ENCODE results near the gene ZNF274.
"Not testable (repeated sequence)": the region's sequence is repeated elsewhere in the genome, so short reads cannot be mapped to it uniquely, and the experiment has no call there.

ZNF274 gene

GRCh38 chr19:58182989-58183816 is at the start of gene ZNF274:
Gene ZNF274, plus strand, starts transcription at chr19:58183061. Its CDS starts 905 bp downstream, at chr19:58183966.
- peaks cover 27% of the 10 kb centered on the region for H3K4me1 Mint-ChIP-seq (ENCODE audit: low read depth)
- H3K36me3 Mint-ChIP-seq (ENCODE audit: low read depth): peaks cover 64% of the 10 kb centered on the region
- no peaks in the 10 kb centered on the region for H3K27me3 Mint-ChIP-seq
- H3K4me3 Mint-ChIP-seq: peak within 1 kb of the TSS; percentile 93
- peaks cover 31% of the 10 kb centered on the region for H3K9me3 Mint-ChIP-seq
- H3K27ac Mint-ChIP-seq: peak within 1 kb of the TSS; percentile 98

GRCh38 chr19:58134244-58134643 is 48.6 kb upstream of the ZNF274 start:
- Mint-ChIP-seq H3K27me3 (no peaks in the 10 kb centered on the region), H3K27ac (no peak overlapping the region), H3K9me3 (peaks cover 49% of the 10 kb centered on the region), H3K4me3 (no peak overlapping the region), H3K36me3 (ENCODE audit: low read depth) (peaks cover 92% of the 10 kb centered on the region), H3K4me1 (ENCODE audit: low read depth) (no peaks in the 10 kb centered on the region)

GRCh38 chr19:58145849-58146248 is 37.0 kb upstream of the ZNF274 start:
- Mint-ChIP-seq H3K4me1 (ENCODE audit: low read depth) (peaks cover 14% of the 10 kb centered on the region), H3K9me3 (peaks cover 17% of the 10 kb centered on the region), H3K36me3 (ENCODE audit: low read depth) (peaks cover 50% of the 10 kb centered on the region), H3K4me3 (no peak overlapping the region), H3K27ac (no peak overlapping the region), H3K27me3 (no peaks in the 10 kb centered on the region)

- Mint-ChIP-seq H3K9me3 (peaks cover 19% of the 10 kb centered on the region), H3K4me1 (ENCODE audit: low read depth) (peaks cover 18% of the 10 kb centered on the region), H3K36me3 (ENCODE audit: low read depth) (peaks cover 39% of the 10 kb centered on the region)
- not testable (repeated sequence) for H3K4me3 Mint-ChIP-seq, H3K27ac Mint-ChIP-seq, H3K27me3 Mint-ChIP-seq
These were observed 35.4 kb upstream of the ZNF274 start for GRCh38 chr19:58147475-58147874.

- H3K9me3 Mint-ChIP-seq: peaks cover 13% of the 10 kb centered on the region
- peak within 1 kb of the TSS; percentile 86 for H3K27ac Mint-ChIP-seq
- peaks cover 31% of the 10 kb centered on the region for H3K4me1 Mint-ChIP-seq (ENCODE audit: low read depth)
- H3K4me3 Mint-ChIP-seq: peak within 1 kb of the TSS; percentile 89
- no peaks in the 10 kb centered on the region for H3K27me3 Mint-ChIP-seq
- peaks cover 25% of the 10 kb centered on the region for H3K36me3 Mint-ChIP-seq (ENCODE audit: low read depth)
These were observed 32.4 kb upstream of the ZNF274 start, which contains the start of gene ZNF329 for GRCh38 chr19:58150328-58150921. Gene ZNF329, minus strand, starts transcription at chr19:58150789. Its CDS starts 21,286 bp downstream, at chr19:58129503.

- H3K36me3 Mint-ChIP-seq (ENCODE audit: low read depth): peaks cover 16% of the 10 kb centered on the region
- H3K4me3 Mint-ChIP-seq: peak overlapping the region; percentile 88
- no peak overlapping the region for H3K27ac Mint-ChIP-seq
- peaks cover 28% of the 10 kb centered on the region for H3K4me1 Mint-ChIP-seq (ENCODE audit: low read depth)
- peaks cover 13% of the 10 kb centered on the region for H3K9me3 Mint-ChIP-seq
- H3K27me3 Mint-ChIP-seq: no peaks in the 10 kb centered on the region
These were observed 29.5 kb upstream of the ZNF274 start for GRCh38 chr19:58153386-58153785.

- H3K36me3 Mint-ChIP-seq (ENCODE audit: low read depth): peaks cover 8% of the 10 kb centered on the region
- peak overlapping the region; percentile 88 for H3K4me3 Mint-ChIP-seq
- H3K4me1 Mint-ChIP-seq (ENCODE audit: low read depth): peaks cover 27% of the 10 kb centered on the region
- peak overlapping the region; percentile 79 for H3K27ac Mint-ChIP-seq
- H3K9me3 Mint-ChIP-seq: peaks cover 12% of the 10 kb centered on the region
- H3K27me3 Mint-ChIP-seq: no peaks in the 10 kb centered on the region
These were observed 28.6 kb upstream of the ZNF274 start for GRCh38 chr19:58154287-58154678.

GRCh38 chr19:58154679-58155648 is 27.9 kb upstream of the ZNF274 start:
- peaks cover 20% of the 10 kb centered on the region for H3K4me1 Mint-ChIP-seq (ENCODE audit: low read depth)
- peaks cover 8% of the 10 kb centered on the region for H3K9me3 Mint-ChIP-seq
- peak overlapping the region; percentile 79 for H3K27ac Mint-ChIP-seq
- H3K36me3 Mint-ChIP-seq (ENCODE audit: low read depth): peaks cover 1% of the 10 kb centered on the region
- peak overlapping the region; percentile 88 for H3K4me3 Mint-ChIP-seq
- H3K27me3 Mint-ChIP-seq: no peaks in the 10 kb centered on the region

GRCh38 chr19:58157045-58157728 is 25.7 kb upstream of the ZNF274 start:
- Mint-ChIP-seq H3K27ac (no peak overlapping the region), H3K4me3 (no peak overlapping the region), H3K36me3 (ENCODE audit: low read depth) (peaks cover 5% of the 10 kb centered on the region), H3K27me3 (no peaks in the 10 kb centered on the region), H3K4me1 (ENCODE audit: low read depth) (peaks cover 13% of the 10 kb centered on the region), H3K9me3 (peaks cover 10% of the 10 kb centered on the region)

- no peaks in the 10 kb centered on the region for H3K27me3 Mint-ChIP-seq
- no peaks in the 10 kb centered on the region for H3K4me1 Mint-ChIP-seq (ENCODE audit: low read depth)
- H3K36me3 Mint-ChIP-seq (ENCODE audit: low read depth): peaks cover 47% of the 10 kb centered on the region
- peaks cover 55% of the 10 kb centered on the region for H3K9me3 Mint-ChIP-seq
- H3K27ac Mint-ChIP-seq: no peak overlapping the region
- no peak overlapping the region for H3K4me3 Mint-ChIP-seq
These were observed 16.6 kb upstream of the ZNF274 start for GRCh38 chr19:58166268-58166667.

- Mint-ChIP-seq H3K9me3 (peaks cover 53% of the 10 kb centered on the region), H3K27ac (no peak overlapping the region), H3K4me3 (no peak overlapping the region), H3K36me3 (ENCODE audit: low read depth) (peaks cover 45% of the 10 kb centered on the region), H3K4me1 (ENCODE audit: low read depth) (no peaks in the 10 kb centered on the region), H3K27me3 (no peaks in the 10 kb centered on the region)
These were observed 16.1 kb upstream of the ZNF274 start for GRCh38 chr19:58166708-58167280.

- no peaks in the 10 kb centered on the region for H3K4me1 Mint-ChIP-seq (ENCODE audit: low read depth)
- H3K36me3 Mint-ChIP-seq (ENCODE audit: low read depth): peaks cover 45% of the 10 kb centered on the region
- H3K4me3 Mint-ChIP-seq: no peak overlapping the region
- no peak overlapping the region for H3K27ac Mint-ChIP-seq
- peaks cover 39% of the 10 kb centered on the region for H3K9me3 Mint-ChIP-seq
- no peaks in the 10 kb centered on the region for H3K27me3 Mint-ChIP-seq
These were observed 12.0 kb upstream of the ZNF274 start for GRCh38 chr19:58170860-58171259.

- Mint-ChIP-seq H3K36me3 (ENCODE audit: low read depth) (peaks cover 63% of the 10 kb centered on the region), H3K9me3 (peaks cover 39% of the 10 kb centered on the region), H3K4me3 (peak overlapping the region; percentile 93), H3K27me3 (no peaks in the 10 kb centered on the region), H3K4me1 (ENCODE audit: low read depth) (peaks cover 27% of the 10 kb centered on the region), H3K27ac (peak overlapping the region; percentile 98)
These were observed 822 bp upstream of the ZNF274 start for GRCh38 chr19:58181902-58182576.

Data from stimulated activated naive CD8-positive, alpha-beta T cell treated with anti-CD3 and anti-CD28 coated beads, Interleukin-15, Interleukin-2, amounts not matched to agents 100 ng/mL and 50 ng/mL, for 24 hours (primary cell).